ENCODE results near the gene HNRNPAB.

The HNRNPAB gene

DNA sequence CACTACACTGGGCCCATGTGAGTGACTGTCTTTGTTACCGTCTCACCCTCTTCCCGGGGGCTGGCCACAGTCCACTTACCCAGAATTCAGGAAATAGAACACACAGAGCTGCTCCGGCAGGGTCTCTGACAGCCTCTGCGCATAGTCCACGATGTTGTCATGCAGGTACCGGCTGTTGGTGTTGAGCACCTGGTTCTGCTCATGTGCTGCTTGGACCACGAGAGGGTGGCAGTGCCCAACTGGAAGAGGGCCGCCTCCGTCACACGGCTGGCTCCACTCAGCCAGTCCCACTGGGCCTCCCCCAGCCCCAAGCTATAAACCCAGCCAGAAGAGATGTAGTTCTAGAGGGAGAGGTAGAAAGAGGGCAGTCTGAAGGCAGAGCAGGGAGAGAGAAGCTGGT, 25.5 kb downstream of the HNRNPAB start:
- DNase-seq (ENCODE audit: low read depth) = no peak
- TF ChIP-seq, protein P1, sequence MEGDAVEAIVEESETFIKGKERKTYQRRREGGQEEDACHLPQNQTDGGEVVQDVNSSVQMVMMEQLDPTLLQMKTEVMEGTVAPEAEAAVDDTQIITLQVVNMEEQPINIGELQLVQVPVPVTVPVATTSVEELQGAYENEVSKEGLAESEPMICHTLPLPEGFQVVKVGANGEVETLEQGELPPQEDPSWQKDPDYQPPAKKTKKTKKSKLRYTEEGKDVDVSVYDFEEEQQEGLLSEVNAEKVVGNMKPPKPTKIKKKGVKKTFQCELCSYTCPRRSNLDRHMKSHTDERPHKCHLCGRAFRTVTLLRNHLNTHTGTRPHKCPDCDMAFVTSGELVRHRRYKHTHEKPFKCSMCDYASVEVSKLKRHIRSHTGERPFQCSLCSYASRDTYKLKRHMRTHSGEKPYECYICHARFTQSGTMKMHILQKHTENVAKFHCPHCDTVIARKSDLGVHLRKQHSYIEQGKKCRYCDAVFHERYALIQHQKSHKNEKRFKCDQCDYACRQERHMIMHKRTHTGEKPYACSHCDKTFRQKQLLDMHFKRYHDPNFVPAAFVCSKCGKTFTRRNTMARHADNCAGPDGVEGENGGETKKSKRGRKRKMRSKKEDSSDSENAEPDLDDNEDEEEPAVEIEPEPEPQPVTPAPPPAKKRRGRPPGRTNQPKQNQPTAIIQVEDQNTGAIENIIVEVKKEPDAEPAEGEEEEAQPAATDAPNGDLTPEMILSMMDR (IDR thresholded peaks at IDR 0.05; ENCODE audit: insufficient read depth, low read depth, low read length, missing control alignments) = no peak
- H3K4me3 ChIP-seq (ENCODE audit: low read length) = no peak overlapping the region

DNA sequence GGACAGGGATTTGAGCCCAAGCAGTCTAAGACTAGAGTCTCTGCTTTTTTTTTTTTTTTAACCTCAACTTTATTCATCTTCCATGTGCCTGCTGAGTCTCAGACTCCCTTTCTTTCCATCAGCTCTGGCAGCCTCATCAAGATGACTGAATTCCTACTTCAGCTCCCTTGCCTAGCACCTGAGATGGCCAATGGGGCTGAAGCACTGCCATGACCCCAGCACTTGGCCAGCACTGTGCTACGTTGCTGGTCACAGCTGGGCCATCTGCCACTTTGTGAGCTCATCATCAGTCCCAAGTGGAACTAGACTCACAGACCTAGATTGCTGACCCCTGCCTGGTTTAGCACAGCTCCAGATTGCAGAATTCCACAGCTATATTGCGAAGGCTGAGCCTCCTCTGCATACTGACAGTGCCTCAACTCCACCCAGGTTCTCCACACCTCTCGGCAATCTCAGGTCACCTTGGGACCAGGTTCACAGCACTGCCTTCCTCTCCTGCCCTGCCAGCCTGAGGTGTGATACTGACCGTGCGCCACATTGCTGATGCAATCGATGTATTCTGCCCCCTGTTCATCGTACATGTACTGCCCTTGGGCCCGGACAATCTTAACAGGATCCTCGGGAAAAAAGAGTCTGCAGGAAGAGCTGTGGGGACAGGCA, 26.7 kb downstream of the HNRNPAB start:
- DNase-seq (ENCODE audit: low read depth) = no peak
- H3K4me3 ChIP-seq (ENCODE audit: low read length) = peak overlapping the region; percentile 72
- TF ChIP-seq, protein P1 (IDR thresholded peaks at IDR 0.05; ENCODE audit: insufficient read depth, low read depth, low read length, missing control alignments) = no peak

DNA sequence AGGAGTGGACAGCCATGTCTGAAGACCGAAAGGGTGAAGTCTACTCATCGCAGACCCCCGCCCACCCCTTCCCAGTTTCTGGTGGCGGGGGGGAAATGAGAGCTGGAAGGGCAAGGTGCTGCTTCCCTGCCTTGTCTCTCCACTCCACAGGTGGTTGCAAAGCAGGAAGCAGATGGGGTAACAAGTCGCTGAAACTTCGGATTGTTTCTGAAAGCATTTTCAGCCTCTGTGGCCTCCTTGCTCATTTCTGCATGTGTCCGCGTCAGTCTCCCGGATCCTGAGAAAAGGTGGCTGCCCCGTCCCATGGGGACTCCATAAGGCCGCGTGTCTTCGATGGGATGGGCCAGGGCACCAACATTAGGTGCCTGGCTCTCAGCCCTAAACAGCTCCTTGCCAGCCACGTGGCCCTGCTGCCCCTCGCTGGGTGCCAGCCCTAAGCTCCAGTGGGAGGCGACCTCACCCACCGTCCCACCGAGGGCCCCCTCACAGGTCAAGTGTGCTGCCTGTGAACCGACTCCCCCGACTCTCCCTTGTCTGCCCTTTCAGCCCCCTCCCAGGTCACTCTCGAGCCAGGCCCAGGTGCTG, 27.3 kb downstream of the HNRNPAB start:
- DNase-seq (ENCODE audit: low read depth) = no peak
- TF ChIP-seq, protein P1 (IDR thresholded peaks at IDR 0.05; ENCODE audit: insufficient read depth, low read depth, low read length, missing control alignments) = no peak
- peak overlapping the region; percentile 72 for H3K4me3 ChIP-seq (ENCODE audit: low read length)

DNA sequence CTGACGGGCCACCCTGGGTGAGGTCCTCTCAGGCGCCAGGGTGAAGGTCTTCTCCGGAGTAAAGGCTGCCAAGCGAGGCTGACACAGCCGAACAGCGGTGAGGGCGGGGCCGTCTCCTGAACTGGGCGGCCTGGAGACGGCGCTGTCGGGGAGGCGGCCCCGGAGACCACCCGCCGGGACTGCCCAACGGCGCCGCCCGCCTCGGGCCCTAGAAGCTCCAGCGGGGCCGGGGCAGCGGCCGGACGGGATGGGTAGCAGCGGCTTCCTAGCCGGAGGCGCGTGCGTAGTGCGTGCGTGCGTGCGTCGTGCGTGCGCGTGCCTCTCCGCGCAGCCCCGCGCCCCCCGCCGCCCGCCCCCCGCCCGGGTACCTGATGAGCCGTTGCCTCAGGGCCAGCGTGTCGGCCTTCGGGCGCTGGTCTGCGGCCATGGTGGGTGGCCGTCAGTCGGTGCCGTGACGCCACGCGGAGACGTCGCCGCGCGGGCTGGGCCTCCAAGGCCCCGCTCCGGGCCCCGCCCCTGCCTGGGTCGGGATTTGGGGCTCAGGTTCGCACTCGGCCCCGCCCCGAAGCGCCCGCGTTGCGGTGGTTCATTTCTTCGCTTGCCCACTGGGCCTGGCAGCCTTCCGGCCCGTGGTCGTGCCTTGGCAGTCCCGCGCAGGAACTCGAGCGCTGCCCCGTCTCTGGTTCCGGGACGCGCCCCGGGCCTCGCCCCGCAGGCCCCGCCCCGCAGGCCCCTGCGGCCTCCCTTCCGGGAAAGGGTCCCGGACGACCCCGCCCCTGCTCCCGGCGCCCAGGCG, 28.0 kb downstream of the HNRNPAB start, which contains the start of gene PHYKPL:
Gene PHYKPL (minus strand): TSS at position 679 of the 796 bp plus-strand sequence. CDS start 252 bp downstream, at position 427.
- H3K4me3 ChIP-seq (ENCODE audit: low read length) = peak within 1 kb of the TSS; percentile 72
- peak; percentile 55 for DNase-seq (ENCODE audit: low read depth)
- TF ChIP-seq, protein P1 (IDR thresholded peaks at IDR 0.05; ENCODE audit: insufficient read depth, low read depth, low read length, missing control alignments) = peak; percentile 11

DNA sequence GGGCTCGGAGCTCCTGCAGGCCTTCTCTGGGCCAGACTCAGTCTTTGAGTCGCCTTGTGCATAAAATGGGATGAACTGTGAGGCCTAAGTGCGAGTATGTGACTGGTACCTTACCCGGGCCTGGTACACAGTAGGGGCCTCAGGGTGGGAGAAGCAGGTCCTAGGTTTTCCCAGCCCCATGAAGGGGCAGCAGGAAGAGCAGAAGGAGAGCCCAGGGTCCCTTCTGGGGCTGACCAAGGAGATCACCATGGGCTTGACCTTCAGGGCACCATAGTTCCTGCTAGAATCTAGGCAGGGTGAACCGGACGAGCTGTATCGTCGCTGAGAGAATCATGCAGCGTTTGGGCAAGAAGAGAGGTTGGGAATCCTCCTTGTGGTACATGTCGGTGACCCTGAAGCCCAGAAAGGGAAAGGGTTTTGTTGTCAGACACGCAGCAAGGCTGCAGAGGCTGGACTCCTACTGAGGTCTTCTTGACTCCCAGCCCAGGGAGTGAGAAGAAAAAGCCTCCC, 28.6 kb downstream of the HNRNPAB start:
- no peak for DNase-seq (ENCODE audit: low read depth)
- peak overlapping the region; percentile 9 for H3K4me3 ChIP-seq (ENCODE audit: low read length)
- TF ChIP-seq, protein P1 (IDR thresholded peaks at IDR 0.05; ENCODE audit: insufficient read depth, low read depth, low read length, missing control alignments) = no peak

DNA sequence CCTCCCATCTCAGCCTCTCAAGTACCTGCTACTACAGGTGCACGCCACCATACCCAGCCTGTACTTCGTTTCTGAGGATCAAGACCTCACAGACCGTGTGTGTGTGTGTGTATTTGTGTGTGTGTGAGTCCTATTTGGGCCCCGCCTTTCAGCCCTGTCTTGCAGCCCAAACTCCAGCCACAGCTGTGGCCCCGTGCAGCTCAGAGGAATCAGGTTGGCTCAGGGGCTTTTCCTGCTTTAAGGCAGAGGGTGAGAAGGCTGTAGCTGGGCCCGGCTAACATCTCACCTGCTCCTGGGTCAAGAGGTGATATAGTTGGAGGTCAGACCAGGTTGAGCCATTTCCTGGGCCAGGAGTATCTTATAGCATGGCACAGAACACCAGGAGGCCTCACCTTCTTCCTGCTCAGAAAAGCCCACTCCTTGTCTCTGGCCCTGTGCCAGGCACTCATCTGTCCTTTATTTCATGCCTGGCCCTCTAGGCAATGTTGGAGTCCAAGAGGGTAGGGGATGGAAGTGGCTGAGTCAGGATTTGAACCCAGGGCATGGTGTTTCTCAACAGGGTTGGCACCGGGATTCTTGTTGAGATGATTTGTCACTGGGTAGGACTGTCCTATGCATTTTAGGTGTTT, 29.9 kb downstream of the HNRNPAB start:
- DNase-seq (ENCODE audit: low read depth) = no peak
- TF ChIP-seq, protein P1 (IDR thresholded peaks at IDR 0.05; ENCODE audit: insufficient read depth, low read depth, low read length, missing control alignments) = no peak
- H3K4me3 ChIP-seq (ENCODE audit: low read length) = no peak overlapping the region
